ENCODE data around the gene C5orf46.
"Not testable (repeated sequence)": the region's sequence is repeated elsewhere in the genome, so short reads cannot be mapped to it uniquely, and the experiment has no call there.

Gene C5orf46

GRCh38 chr5:147878066-147878759, 28.1 kb downstream of the C5orf46 start, which contains the start of gene SCGB3A2:
TSS of gene SCGB3A2 (plus strand) at chr5:147878711. CDS start at chr5:147878804, 93 bp downstream.
- DNase-seq (ENCODE audit: extremely low read depth, low read depth): no peak
- TF ChIP-seq CTCF (IDR thresholded peaks at IDR 0.05; ENCODE audit: low read depth, low read length): no peak

GRCh38 chr5:147876626-147877025, 29.7 kb downstream of the C5orf46 start:
- DNase-seq (ENCODE audit: extremely low read depth, low read depth): no peak
- TF ChIP-seq CTCF (IDR thresholded peaks at IDR 0.05; ENCODE audit: low read depth, low read length): no peak

GRCh38 chr5:147876141-147876540, 30.2 kb downstream of the C5orf46 start:
- TF ChIP-seq CTCF (IDR thresholded peaks at IDR 0.05; ENCODE audit: low read depth, low read length): no peak

GRCh38 chr5:147874910-147875367, 31.4 kb downstream of the C5orf46 start:
- DNase-seq (ENCODE audit: extremely low read depth, low read depth): no peak
- no peak for TF ChIP-seq CTCF (IDR thresholded peaks at IDR 0.05; ENCODE audit: low read depth, low read length)

More at GRCh38 chr5:147876141-147876540, 30.2 kb downstream of the C5orf46 start:
- DNase-seq (ENCODE audit: extremely low read depth, low read depth): no peak

- DNase-seq (ENCODE audit: extremely low read depth, low read depth): not testable (repeated sequence)
These were observed 32.0 kb downstream of the C5orf46 start for GRCh38 chr5:147874118-147874875.

GRCh38 chr5:147872744-147873435, 33.4 kb downstream of the C5orf46 start:
- DNase-seq (ENCODE audit: extremely low read depth, low read depth): not testable (repeated sequence)

- not testable (repeated sequence) for DNase-seq (ENCODE audit: extremely low read depth, low read depth)
These were observed 34.3 kb downstream of the C5orf46 start for GRCh38 chr5:147871980-147872549.

- DNase-seq (ENCODE audit: extremely low read depth, low read depth): not testable (repeated sequence)
These were observed 36.4 kb downstream of the C5orf46 start for GRCh38 chr5:147869892-147870291.

- no peak for DNase-seq (ENCODE audit: extremely low read depth, low read depth)
- TF ChIP-seq CTCF (IDR thresholded peaks at IDR 0.05; ENCODE audit: low read depth, low read length): no peak
These were observed 37.2 kb downstream of the C5orf46 start for GRCh38 chr5:147869112-147869511.

Data from AG09319 (cell line).